ENCODE measurements around the gene DHX38. TPM values are rescaled to one million over a fixed set of nuclear protein-coding genes. Genes with fewer than 3 reads are reported as not detected.
A peak's percentile ranks its signal among the peaks of the same experiment; 100 is the strongest.

The DHX38 gene
- total and polyA plus RNA-seq, 2 of the 13 experiments (the other 11 are each of a cell fraction or from before 2014, with no cell fraction given) = 54.4 to 85.9 TPM

DNA sequence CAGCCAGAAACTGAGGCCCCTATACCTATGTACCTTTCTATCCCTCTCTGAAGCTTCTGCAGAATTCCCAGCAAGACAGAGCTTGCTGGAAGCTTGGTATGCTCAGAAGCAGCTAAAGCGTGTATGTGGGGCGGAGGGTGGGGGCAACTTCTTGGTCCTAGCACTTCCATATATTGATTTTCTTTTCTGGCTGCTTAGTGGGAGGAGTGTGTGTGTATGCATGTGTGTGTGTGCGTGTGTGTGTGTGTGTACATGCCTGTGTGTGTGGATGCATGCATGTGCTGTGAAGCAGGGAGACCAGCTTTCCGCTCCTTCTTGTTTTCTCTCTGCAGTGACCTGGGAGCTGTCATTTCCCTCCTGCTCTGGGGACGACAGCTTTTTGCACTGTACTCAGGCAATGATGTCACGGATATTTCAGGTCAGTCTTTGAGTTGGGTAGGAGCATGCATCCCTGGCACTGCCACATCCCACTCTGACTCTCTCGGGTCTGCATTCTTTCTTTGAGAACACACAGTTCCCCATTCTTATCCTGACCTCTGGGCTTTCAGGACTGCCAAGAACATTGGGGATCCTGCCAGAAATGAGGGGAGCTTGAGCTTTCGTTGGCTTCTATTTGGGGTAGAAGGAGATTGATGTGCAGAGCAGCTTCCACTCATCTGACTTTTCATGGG is 20.0 kb upstream of the DHX38 start:
- H2AFZ ChIP-seq (ENCODE audit: low read length) = no peak overlapping the region
- ATAC-seq = peak; percentile 13; the same call in 2 of the 3 replicates
- H3K27me3 ChIP-seq (ENCODE audit: control insufficient read depth in 1 of 2, insufficient read depth in 2 of 2, low read length in 2 of 2) = no peaks in the 10 kb centered on the region
- ChIA-PET CTCF (ENCODE audit: low intra/inter-chr PET ratio, low total read pairs) (no interaction called here), POLR2A (interaction anchor here (1.2 to 4.2 kb wide), 11 partner anchors 10 to 180 kb away, joined by 3 to 51 read pairs (median 9); partner anchors contain the start of genes DHX38, HP, HPR and TXNL4B)
- no peak overlapping the region; a peak in 1 of 6 replicates for H3K4me3 ChIP-seq (replicated peaks in 1 of 3; ENCODE audit: insufficient read depth in 1 of 3, low read depth in 2 of 3, low read length in 3 of 3)
- peak overlapping the region; percentile 50 for H3K9ac ChIP-seq (ENCODE audit: insufficient read depth, low read depth, low read length)
- no peaks in the 10 kb centered on the region for H3K79me2 ChIP-seq (ENCODE audit: insufficient read depth, low read length)
- H3K36me3 ChIP-seq (replicated peaks in 1 of 2; ENCODE audit: control insufficient read depth in 1 of 2, insufficient read depth in 2 of 2, low read length in 2 of 2) = peaks cover 2 to 3% of the 10 kb centered on the region in 2 experiments; a peak in 4 of 5 replicates
- DNase-seq (ENCODE audit: low spot score) = no peak
- TF ChIP-seq, protein P1, sequence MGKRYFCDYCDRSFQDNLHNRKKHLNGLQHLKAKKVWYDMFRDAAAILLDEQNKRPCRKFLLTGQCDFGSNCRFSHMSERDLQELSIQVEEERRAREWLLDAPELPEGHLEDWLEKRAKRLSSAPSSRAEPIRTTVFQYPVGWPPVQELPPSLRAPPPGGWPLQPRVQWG (CRISPR knock-in tag; IDR thresholded peaks at IDR 0.05; ENCODE audit: borderline replicate concordance, low read depth) = no peak
- TF ChIP-seq, protein P2, sequence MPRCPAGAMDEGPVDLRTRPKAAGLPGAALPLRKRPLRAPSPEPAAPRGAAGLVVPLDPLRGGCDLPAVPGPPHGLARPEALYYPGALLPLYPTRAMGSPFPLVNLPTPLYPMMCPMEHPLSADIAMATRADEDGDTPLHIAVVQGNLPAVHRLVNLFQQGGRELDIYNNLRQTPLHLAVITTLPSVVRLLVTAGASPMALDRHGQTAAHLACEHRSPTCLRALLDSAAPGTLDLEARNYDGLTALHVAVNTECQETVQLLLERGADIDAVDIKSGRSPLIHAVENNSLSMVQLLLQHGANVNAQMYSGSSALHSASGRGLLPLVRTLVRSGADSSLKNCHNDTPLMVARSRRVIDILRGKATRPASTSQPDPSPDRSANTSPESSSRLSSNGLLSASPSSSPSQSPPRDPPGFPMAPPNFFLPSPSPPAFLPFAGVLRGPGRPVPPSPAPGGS (CRISPR knock-in tag; IDR thresholded peaks at IDR 0.05) = 0 out of 2 replicates have a peak, but pooled peaks have one; percentile 3
- TF ChIP-seq, protein P3, sequence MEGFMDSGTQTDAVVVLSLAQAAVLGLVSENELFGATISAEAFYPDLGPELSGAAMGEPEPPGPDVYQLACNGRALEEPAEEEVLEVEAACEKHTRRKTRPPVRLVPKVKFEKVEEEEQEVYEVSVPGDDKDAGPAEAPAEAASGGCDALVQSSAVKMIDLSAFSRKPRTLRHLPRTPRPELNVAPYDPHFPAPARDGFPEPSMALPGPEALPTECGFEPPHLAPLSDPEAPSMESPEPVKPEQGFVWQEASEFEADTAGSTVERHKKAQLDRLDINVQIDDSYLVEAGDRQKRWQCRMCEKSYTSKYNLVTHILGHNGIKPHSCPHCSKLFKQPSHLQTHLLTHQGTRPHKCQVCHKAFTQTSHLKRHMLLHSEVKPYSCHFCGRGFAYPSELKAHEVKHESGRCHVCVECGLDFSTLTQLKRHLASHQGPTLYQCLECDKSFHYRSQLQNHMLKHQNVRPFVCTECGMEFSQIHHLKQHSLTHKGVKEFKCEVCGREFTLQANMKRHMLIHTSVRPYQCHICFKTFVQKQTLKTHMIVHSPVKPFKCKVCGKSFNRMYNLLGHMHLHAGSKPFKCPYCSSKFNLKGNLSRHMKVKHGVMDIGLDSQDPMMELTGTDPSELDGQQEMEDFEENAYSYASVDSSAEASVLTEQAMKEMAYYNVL (CRISPR knock-in tag; IDR thresholded peaks at IDR 0.05; ENCODE audit: borderline replicate concordance) = 0 out of 2 replicates have a peak, but pooled peaks have one; percentile 32
- TF ChIP-seq ETV5 (CRISPR knock-in tag; IDR thresholded peaks at IDR 0.05; ENCODE audit: borderline replicate concordance) (no peak), ZBTB7A (CRISPR knock-in tag; IDR thresholded peaks at IDR 0.05) (peak; percentile 62; the same call in 1 of the 2 replicates), MLLT10 (CRISPR knock-in tag; IDR thresholded peaks at IDR 0.05) (no peak), ZNF570 (CRISPR knock-in tag; IDR thresholded peaks at IDR 0.05; ENCODE audit: borderline replicate concordance) (no peak), JUND (CRISPR knock-in tag; IDR thresholded peaks at IDR 0.05) (peak; percentile 44; the same call in 1 of the 2 replicates), SAFB2 (CRISPR knock-in tag; IDR thresholded peaks at IDR 0.05; ENCODE audit: borderline replicate concordance, low read depth) (no peak), BRCA1 (CRISPR knock-in tag; IDR thresholded peaks at IDR 0.05) (no peak), SIX1 (CRISPR knock-in tag; IDR thresholded peaks at IDR 0.05; ENCODE audit: borderline replicate concordance) (no peak), ONECUT2 (CRISPR knock-in tag; IDR thresholded peaks at IDR 0.05) (peak; percentile 70)
- TF ChIP-seq, protein P4, sequence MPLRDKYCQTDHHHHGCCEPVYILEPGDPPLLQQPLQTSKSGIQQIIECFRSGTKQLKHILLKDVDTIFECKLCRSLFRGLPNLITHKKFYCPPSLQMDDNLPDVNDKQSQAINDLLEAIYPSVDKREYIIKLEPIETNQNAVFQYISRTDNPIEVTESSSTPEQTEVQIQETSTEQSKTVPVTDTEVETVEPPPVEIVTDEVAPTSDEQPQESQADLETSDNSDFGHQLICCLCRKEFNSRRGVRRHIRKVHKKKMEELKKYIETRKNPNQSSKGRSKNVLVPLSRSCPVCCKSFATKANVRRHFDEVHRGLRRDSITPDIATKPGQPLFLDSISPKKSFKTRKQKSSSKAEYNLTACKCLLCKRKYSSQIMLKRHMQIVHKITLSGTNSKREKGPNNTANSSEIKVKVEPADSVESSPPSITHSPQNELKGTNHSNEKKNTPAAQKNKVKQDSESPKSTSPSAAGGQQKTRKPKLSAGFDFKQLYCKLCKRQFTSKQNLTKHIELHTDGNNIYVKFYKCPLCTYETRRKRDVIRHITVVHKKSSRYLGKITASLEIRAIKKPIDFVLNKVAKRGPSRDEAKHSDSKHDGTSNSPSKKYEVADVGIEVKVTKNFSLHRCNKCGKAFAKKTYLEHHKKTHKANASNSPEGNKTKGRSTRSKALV (CRISPR knock-in tag; IDR thresholded peaks at IDR 0.05) = no peak
- TF ChIP-seq, protein P5, sequence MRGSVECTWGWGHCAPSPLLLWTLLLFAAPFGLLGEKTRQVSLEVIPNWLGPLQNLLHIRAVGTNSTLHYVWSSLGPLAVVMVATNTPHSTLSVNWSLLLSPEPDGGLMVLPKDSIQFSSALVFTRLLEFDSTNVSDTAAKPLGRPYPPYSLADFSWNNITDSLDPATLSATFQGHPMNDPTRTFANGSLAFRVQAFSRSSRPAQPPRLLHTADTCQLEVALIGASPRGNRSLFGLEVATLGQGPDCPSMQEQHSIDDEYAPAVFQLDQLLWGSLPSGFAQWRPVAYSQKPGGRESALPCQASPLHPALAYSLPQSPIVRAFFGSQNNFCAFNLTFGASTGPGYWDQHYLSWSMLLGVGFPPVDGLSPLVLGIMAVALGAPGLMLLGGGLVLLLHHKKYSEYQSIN (CRISPR knock-in tag; IDR thresholded peaks at IDR 0.05; ENCODE audit: borderline replicate concordance) = no peak
- intact Hi-C loops (cut with micrococcal nuclease; ENCODE audit: unreplicated experiment) = no loop called here
- H3K4me1 ChIP-seq (ENCODE audit: insufficient read depth, low read length) = peaks cover 51% of the 10 kb centered on the region
- FAIRE-seq = no peak
- no peaks in the 10 kb centered on the region for H4K20me1 ChIP-seq (ENCODE audit: insufficient read depth, low read length)
- BruUV-seq (replicated peaks) = TSS peak; percentile 54
- peak overlapping the region; percentile 90 for H3K27ac ChIP-seq (ENCODE audit: extremely low read length, insufficient read depth, low read length)
- 94% methylated on average over 8 of the region's 8 CpGs for WGBS (ENCODE audit: low lambda C conversion rate)
- peak overlapping the region; percentile 61 for H3K4me2 ChIP-seq (ENCODE audit: low read depth, low read length)
- no peaks in the 10 kb centered on the region for H3K9me3 ChIP-seq (ENCODE audit: low read length)
- in situ Hi-C loops (cut with HindIII; ENCODE audit: extremely low pct_ligation_motif_present, low pct_unique_long_range_greater_than_20kb) = no loop called here
